HFFc6 (cell line): Measurements from ENCODE around the gene MVB12B. TPM values are rescaled to one million over a fixed set of nuclear protein-coding genes. Genes with fewer than 3 reads are reported as not detected.

Experiments used
- DNase-seq: peaks from one replicate; pipeline ENCODE4 v3.0.0-alpha.2; 2018
- H3K27ac Mint-ChIP-seq: 2 replicates; pipeline ENCODE4 v1.8.0; 2020; ENCODE audit warnings: mild to moderate bottlenecking, mixed read lengths
- H3K27me3 Mint-ChIP-seq: 2 replicates; pipeline ENCODE4 v1.8.0; 2021; ENCODE audit warnings: mild to moderate bottlenecking, moderate library complexity, mixed read lengths; ENCODE audit not compliant: insufficient read depth
- H3K36me3 Mint-ChIP-seq: 2 replicates; pipeline ENCODE4 v1.8.0; 2021; ENCODE audit warnings: low read depth, mixed read lengths
- H3K4me1 Mint-ChIP-seq: 2 replicates; pipeline ENCODE4 v1.8.0; 2020; ENCODE audit warnings: low read depth, mixed read lengths
- H3K4me3 Mint-ChIP-seq: 2 replicates; pipeline ENCODE4 v1.8.0; 2020; ENCODE audit warnings: mild to moderate bottlenecking, moderate library complexity, mixed read lengths
- H3K9me3 Mint-ChIP-seq: 2 replicates; pipeline ENCODE4 v1.8.0; 2020; ENCODE audit warnings: mild to moderate bottlenecking, mixed read lengths
- total RNA-seq, 6 experiments: library from RNA; stranded (reverse); fragmentation: NEBNext Ultra II Directional; extraction: Animal tissue kit (Norgen Biotek cat#: 25700); gene quantifications; 2 replicates in 1 of 6; 3 replicates in 5 of 6; pipeline ENCODE4 v1.2.3, GENCODE V29; 2021
- TF ChIP-seq, protein P1 (sequence below): fragments of 200-600 bp; sonication (generic); IDR thresholded peaks from 2 replicates; pipeline ENCODE4 v1.5.0; 2021; ENCODE audit warnings: antibody characterized with exemption, mild to moderate bottlenecking

MVB12B gene
- total RNA-seq, 6 experiments from 2014 or later, result 4.4 to 8.3 (median 6.7) TPM

DNA sequence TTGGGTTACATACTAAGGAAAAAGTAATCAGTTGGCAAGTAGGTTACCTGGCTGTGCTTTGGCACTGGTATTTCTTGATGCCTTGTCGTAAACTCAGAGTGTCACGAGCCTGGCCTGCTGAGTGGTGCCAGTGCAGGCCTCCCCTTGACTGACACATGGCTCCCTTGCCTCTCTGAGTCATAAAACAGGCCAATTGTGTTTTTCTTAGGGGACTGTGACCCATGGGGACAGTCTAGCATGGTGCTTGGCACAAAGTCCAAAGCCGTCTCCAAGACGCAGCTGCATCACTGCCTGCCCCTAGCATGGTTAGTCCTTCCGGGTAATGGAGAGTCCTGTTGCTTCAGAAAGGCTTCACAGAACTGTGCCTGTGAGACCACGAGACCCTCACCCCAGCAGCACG lies 132.5 kb downstream of the MVB12B start:
- no peaks in the 10 kb centered on the region; the same call in 1 of the 2 replicates for H3K4me1 Mint-ChIP-seq
- H3K9me3 Mint-ChIP-seq, result no peaks in the 10 kb centered on the region
- no peak overlapping the region for H3K27ac Mint-ChIP-seq
- TF ChIP-seq, protein P1, sequence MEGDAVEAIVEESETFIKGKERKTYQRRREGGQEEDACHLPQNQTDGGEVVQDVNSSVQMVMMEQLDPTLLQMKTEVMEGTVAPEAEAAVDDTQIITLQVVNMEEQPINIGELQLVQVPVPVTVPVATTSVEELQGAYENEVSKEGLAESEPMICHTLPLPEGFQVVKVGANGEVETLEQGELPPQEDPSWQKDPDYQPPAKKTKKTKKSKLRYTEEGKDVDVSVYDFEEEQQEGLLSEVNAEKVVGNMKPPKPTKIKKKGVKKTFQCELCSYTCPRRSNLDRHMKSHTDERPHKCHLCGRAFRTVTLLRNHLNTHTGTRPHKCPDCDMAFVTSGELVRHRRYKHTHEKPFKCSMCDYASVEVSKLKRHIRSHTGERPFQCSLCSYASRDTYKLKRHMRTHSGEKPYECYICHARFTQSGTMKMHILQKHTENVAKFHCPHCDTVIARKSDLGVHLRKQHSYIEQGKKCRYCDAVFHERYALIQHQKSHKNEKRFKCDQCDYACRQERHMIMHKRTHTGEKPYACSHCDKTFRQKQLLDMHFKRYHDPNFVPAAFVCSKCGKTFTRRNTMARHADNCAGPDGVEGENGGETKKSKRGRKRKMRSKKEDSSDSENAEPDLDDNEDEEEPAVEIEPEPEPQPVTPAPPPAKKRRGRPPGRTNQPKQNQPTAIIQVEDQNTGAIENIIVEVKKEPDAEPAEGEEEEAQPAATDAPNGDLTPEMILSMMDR, result no peak
- no peaks in the 10 kb centered on the region for H3K36me3 Mint-ChIP-seq
- no peak for DNase-seq
- no peaks in the 10 kb centered on the region; the same call in 1 of the 2 replicates for H3K27me3 Mint-ChIP-seq
- no peak overlapping the region for H3K4me3 Mint-ChIP-seq

DNA sequence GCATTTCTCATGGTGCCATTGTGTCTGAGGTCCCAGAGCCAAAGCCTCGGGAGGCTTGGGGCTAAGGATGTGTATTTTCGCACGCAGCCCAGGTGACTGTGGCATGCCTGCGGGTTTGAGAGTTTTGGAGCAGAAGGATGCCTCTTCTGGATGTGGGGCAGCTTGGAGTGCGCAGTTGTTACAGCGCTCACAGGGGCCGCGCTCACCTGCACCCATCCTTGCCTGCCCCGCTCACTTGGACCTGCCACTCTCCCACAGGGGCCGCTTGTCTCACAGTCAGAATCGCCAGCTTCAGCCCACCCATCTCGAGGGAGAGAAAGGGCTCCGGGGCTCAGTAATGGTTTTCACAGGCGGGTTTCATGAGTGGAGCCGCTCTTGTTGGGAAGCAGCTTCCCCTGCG lies 132.9 kb downstream of the MVB12B start:
- no peak for DNase-seq
- TF ChIP-seq, protein P1, result no peak
- Mint-ChIP-seq H3K4me1 (no peaks in the 10 kb centered on the region; the same call in 1 of the 2 replicates), H3K9me3 (no peaks in the 10 kb centered on the region), H3K36me3 (no peaks in the 10 kb centered on the region), H3K27me3 (no peaks in the 10 kb centered on the region; the same call in 1 of the 2 replicates), H3K27ac (no peak overlapping the region), H3K4me3 (no peak overlapping the region)

DNA sequence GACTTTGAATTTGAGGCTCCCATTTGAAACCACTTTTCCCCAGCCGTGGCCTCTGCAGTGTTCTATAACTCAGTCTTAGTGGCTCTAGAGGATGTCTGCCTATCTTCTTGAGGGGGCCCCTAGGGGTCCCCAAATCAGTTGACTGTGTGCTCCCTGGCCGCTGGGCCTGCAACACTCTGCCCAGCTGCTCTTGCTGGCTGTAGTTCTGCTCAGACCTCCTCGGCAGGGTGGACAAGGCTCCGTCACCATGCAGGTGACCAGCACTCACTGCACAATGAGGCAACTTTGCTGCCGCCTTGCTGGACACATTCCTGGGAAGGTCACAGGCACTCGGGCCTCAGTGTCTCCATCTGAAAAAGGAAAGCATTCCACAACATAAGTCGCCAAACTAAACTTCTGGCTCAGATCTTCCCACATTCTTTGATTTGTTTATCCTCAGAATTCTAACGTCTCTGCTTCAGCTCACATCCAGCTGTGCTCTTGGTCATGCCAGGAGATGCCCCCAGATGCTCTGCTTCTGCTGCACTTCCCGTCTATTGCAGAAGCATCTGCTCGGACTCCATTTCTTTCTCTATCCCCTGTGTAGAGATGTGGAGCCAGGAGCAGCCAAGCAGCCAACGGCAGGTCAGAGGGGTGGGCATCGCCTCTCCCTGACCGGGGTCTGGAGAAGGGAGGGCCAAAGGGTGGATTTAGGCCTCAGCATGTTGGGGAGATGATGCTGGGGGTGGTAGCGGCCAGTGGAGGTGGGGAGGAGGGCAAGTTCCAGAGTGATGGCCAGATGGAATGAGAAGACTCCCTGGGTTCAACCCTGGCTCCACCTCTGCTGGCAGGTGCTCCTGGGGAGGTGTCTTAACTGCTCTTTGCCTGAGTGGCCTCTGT lies 133.6 kb downstream of the MVB12B start:
- Mint-ChIP-seq H3K36me3 (no peaks in the 10 kb centered on the region), H3K27me3 (no peaks in the 10 kb centered on the region; the same call in 1 of the 2 replicates), H3K4me3 (no peak overlapping the region), H3K9me3 (no peaks in the 10 kb centered on the region), H3K4me1 (no peaks in the 10 kb centered on the region; the same call in 1 of the 2 replicates), H3K27ac (no peak overlapping the region)
- no peak for DNase-seq
- TF ChIP-seq, protein P1, result no peak

DNA sequence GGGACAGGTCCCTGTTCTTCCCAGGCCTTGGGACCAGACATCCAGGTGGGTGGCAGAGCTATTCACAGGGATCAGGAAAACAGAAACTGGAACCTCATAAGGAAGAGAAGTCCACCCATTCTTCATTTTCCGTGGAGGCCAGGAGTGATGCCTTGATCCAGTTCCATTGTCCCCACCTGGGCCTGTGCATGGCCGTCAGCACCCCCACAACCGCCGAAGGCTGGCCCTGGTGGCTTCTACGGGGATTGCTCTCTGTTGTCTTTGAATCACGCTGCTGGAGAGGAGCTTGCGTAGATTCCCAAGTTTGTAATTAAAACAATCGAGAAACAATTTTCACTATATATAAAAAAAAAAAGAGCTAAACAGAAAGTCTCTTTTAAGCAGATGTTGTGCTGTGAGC lies 134.4 kb downstream of the MVB12B start:
- no peaks in the 10 kb centered on the region for H3K36me3 Mint-ChIP-seq
- TF ChIP-seq, protein P1, result peak; percentile 12; the same call in 1 of the 2 replicates
- no peaks in the 10 kb centered on the region; the same call in 1 of the 2 replicates for H3K4me1 Mint-ChIP-seq
- no peak overlapping the region for H3K27ac Mint-ChIP-seq
- no peak for DNase-seq
- no peaks in the 10 kb centered on the region; the same call in 1 of the 2 replicates for H3K27me3 Mint-ChIP-seq
- no peak overlapping the region for H3K4me3 Mint-ChIP-seq
- no peaks in the 10 kb centered on the region for H3K9me3 Mint-ChIP-seq

DNA sequence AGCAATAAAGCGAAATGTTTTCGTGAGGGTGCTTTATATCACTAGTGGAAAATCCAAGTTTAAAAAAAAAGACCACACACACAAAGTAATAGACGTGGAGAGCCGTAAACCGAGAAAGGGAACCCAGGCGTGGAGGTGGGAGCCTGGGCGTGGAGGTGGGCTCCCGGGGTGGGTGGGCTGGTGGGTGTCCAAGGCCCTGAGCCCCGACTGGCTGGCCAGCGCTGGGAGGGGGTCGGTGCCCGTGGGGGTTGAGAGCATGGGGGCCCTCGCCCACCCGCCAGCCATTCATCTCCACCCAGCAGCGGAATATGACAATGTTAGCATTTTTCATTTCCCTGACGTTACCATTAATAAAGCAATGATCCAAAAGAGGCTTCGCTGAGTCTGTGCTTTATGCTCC lies 135.0 kb downstream of the MVB12B start:
- Mint-ChIP-seq H3K4me1 (no peaks in the 10 kb centered on the region; the same call in 1 of the 2 replicates), H3K27ac (no peak overlapping the region), H3K4me3 (no peak overlapping the region), H3K36me3 (no peaks in the 10 kb centered on the region), H3K27me3 (no peaks in the 10 kb centered on the region), H3K9me3 (no peaks in the 10 kb centered on the region)
- DNase-seq, result no peak
- TF ChIP-seq, protein P1, result no peak
